ENCODE measurements around the gene TLN1.

Gene TLN1

DNA sequence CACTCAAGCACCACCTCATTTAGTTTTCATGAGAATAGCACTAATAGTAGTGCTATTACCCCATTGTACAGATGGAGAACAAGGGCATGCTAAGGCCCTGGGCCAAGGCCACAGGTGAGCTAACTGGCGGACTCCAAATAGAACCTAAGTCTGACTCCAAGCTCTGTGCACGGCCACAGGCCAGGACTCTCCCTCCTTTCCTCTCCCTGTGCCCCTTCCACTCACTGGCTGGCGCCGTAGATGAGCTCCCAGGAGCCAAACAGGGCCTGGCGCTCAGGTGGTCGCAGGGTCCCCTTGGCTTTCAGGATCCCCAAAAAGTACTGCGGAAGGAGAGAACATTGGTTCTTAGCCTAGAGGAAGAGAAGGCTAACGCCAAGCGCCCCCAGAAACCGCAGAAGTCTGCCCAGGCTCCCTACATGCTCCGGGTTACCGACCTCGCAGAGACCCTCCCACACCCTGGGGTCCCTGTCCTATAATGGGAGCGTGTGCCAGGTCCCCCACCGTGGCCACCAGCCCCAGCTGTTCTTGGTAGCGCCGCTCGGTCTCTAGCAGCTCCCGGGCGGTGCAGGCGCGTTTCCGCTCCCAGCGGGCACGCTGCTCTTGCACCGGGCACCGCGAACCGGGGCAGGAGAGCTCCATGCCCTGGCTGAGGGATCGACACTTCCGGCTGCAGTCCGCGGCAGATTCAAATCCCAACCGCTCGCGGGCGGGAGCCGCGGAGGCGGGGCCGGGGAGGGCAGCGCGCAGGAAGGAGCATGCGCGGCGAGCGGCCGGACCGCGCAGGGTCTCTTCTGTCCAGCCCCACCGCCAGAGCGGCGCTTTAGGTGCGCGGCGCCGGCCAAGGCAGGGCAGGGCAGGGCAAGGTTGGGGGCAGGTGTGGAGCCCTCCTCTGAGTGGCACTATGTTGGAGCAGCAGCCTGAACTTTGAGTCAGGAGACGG lies 67.2 kb downstream of the TLN1 start, which contains the start of gene ARHGEF39 (continued):
- TF ChIP-seq ZBTB8A (tag by site-specific recombination; IDR thresholded peaks at IDR 0.05) (peak; percentile 62), ZNF248 (tag by site-specific recombination; IDR thresholded peaks at IDR 0.05) (no peak), ZNF473 (tag by site-specific recombination; IDR thresholded peaks at IDR 0.05) (no peak), ZNF423 (tag by site-specific recombination; IDR thresholded peaks at IDR 0.05) (no peak), ZNF324 (tag by site-specific recombination; IDR thresholded peaks at IDR 0.05) (no peak), ZNF549 (tag by site-specific recombination; IDR thresholded peaks at IDR 0.05) (no peak), FEZF1 (tag by site-specific recombination; IDR thresholded peaks at IDR 0.05) (no peak), ZBTB17 (tag by site-specific recombination; IDR thresholded peaks at IDR 0.05) (peak; percentile 78), ZNF768 (tag by site-specific recombination; IDR thresholded peaks at IDR 0.05) (no peak), ZNF121 (tag by site-specific recombination; IDR thresholded peaks at IDR 0.05) (no peak), OSR2 (tag by site-specific recombination; IDR thresholded peaks at IDR 0.05) (no peak), MEIS1 (CRISPR knock-in tag; IDR thresholded peaks at IDR 0.05; ENCODE audit: borderline replicate concordance) (no peak), MYNN (tag by site-specific recombination; IDR thresholded peaks at IDR 0.05; ENCODE audit: borderline replicate concordance) (no peak), ZFHX2 (tag by site-specific recombination; conservative IDR thresholded peaks at IDR 0.05) (peak; percentile 69), HOXA7 (CRISPR knock-in tag; IDR thresholded peaks at IDR 0.05; ENCODE audit: borderline replicate concordance) (no peak), ZNF837 (tag by site-specific recombination; IDR thresholded peaks at IDR 0.05) (no peak), SP3 (tag by site-specific recombination; IDR thresholded peaks at IDR 0.05) (peak; percentile 72), ZNF670 (tag by site-specific recombination; IDR thresholded peaks at IDR 0.05; ENCODE audit: low read depth) (no peak), ZNF561 (tag by site-specific recombination; IDR thresholded peaks at IDR 0.05; ENCODE audit: borderline replicate concordance) (peak; percentile 89; the same call in 1 of the 2 replicates), SALL2 (tag by site-specific recombination; IDR thresholded peaks at IDR 0.05; ENCODE audit: borderline replicate concordance) (no peak), ZNF76 (tag by site-specific recombination; IDR thresholded peaks at IDR 0.05; ENCODE audit: borderline replicate concordance, low read depth) (peak; percentile 72; the same call in 1 of the 2 replicates), GLIS1 (tag by site-specific recombination; IDR thresholded peaks at IDR 0.05) (no peak; the same call in 1 of the 2 replicates), ZSCAN23 (tag by site-specific recombination; IDR thresholded peaks at IDR 0.05) (no peak), ZNF23 (tag by site-specific recombination; IDR thresholded peaks at IDR 0.05; ENCODE audit: borderline replicate concordance) (no peak), KLF9 (tag by site-specific recombination; IDR thresholded peaks at IDR 0.05; ENCODE audit: low read depth) (peak; percentile 60), ZNF792 (tag by site-specific recombination; IDR thresholded peaks at IDR 0.05) (no peak), ZBTB1 (tag by site-specific recombination; IDR thresholded peaks at IDR 0.05) (no peak), KLF10 (tag by site-specific recombination; IDR thresholded peaks at IDR 0.05) (no peak; the same call in 1 of the 2 replicates), ZNF292 (tag by site-specific recombination; IDR thresholded peaks at IDR 0.05; ENCODE audit: borderline replicate concordance, low read depth) (no peak)
- TF ChIP-seq, protein P1, sequence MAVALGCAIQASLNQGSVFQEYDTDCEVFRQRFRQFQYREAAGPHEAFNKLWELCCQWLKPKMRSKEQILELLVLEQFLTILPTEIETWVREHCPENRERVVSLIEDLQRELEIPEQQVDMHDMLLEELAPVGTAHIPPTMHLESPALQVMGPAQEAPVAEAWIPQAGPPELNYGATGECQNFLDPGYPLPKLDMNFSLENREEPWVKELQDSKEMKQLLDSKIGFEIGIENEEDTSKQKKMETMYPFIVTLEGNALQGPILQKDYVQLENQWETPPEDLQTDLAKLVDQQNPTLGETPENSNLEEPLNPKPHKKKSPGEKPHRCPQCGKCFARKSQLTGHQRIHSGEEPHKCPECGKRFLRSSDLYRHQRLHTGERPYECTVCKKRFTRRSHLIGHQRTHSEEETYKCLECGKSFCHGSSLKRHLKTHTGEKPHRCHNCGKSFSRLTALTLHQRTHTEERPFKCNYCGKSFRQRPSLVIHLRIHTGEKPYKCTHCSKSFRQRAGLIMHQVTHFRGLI (tag by site-specific recombination; IDR thresholded peaks at IDR 0.05): no peak; the same call in 1 of the 2 replicates
- TF ChIP-seq, protein P2, sequence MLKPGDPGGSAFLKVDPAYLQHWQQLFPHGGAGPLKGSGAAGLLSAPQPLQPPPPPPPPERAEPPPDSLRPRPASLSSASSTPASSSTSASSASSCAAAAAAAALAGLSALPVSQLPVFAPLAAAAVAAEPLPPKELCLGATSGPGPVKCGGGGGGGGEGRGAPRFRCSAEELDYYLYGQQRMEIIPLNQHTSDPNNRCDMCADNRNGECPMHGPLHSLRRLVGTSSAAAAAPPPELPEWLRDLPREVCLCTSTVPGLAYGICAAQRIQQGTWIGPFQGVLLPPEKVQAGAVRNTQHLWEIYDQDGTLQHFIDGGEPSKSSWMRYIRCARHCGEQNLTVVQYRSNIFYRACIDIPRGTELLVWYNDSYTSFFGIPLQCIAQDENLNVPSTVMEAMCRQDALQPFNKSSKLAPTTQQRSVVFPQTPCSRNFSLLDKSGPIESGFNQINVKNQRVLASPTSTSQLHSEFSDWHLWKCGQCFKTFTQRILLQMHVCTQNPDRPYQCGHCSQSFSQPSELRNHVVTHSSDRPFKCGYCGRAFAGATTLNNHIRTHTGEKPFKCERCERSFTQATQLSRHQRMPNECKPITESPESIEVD (tag by site-specific recombination; IDR thresholded peaks at IDR 0.05): no peak
- TF ChIP-seq, protein P3, sequence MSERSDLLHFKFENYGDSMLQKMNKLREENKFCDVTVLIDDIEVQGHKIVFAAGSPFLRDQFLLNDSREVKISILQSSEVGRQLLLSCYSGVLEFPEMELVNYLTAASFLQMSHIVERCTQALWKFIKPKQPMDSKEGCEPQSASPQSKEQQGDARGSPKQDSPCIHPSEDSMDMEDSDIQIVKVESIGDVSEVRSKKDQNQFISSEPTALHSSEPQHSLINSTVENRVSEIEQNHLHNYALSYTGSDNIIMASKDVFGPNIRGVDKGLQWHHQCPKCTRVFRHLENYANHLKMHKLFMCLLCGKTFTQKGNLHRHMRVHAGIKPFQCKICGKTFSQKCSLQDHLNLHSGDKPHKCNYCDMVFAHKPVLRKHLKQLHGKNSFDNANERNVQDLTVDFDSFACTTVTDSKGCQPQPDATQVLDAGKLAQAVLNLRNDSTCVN (tag by site-specific recombination; optimal IDR thresholded peaks at IDR 0.05): peak; percentile 97
- TF ChIP-seq, protein P4, sequence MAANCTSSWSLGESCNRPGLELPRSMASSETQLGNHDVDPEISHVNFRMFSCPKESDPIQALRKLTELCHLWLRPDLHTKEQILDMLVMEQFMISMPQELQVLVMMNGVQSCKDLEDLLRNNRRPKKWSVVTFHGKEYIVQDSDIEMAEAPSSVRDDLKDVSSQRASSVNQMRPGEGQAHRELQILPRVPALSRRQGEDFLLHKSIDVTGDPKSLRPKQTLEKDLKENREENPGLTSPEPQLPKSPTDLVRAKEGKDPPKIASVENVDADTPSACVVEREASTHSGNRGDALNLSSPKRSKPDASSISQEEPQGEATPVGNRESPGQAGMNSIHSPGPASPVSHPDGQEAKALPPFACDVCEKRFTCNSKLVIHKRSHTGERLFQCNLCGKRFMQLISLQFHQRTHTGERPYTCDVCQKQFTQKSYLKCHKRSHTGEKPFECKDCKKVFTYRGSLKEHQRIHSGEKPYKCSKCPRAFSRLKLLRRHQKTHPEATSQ (tag by site-specific recombination; IDR thresholded peaks at IDR 0.05): no peak
- TF ChIP-seq, protein P5, sequence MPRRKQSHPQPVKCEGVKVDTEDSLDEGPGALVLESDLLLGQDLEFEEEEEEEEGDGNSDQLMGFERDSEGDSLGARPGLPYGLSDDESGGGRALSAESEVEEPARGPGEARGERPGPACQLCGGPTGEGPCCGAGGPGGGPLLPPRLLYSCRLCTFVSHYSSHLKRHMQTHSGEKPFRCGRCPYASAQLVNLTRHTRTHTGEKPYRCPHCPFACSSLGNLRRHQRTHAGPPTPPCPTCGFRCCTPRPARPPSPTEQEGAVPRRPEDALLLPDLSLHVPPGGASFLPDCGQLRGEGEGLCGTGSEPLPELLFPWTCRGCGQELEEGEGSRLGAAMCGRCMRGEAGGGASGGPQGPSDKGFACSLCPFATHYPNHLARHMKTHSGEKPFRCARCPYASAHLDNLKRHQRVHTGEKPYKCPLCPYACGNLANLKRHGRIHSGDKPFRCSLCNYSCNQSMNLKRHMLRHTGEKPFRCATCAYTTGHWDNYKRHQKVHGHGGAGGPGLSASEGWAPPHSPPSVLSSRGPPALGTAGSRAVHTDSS (tag by site-specific recombination; IDR thresholded peaks at IDR 0.05): no peak
